HEK293T (cell line): Measurements from ENCODE around the gene TMEM94.

ENCODE experiments used
- ARNT ChIP-seq: fragments of 450-650 bp; IDR thresholded peaks from 2 replicates; pipeline ENCODE4 v1.6.1; 2017; ENCODE audit warnings: mild to moderate bottlenecking
- BHLHE40 ChIP-seq: fragments of 450-650 bp; IDR thresholded peaks from 2 replicates; pipeline ENCODE4 v1.6.1; 2016; ENCODE audit warnings: mild to moderate bottlenecking, moderate library complexity, borderline replicate concordance
- CTBP1 ChIP-seq: fragments of 450-650 bp; IDR thresholded peaks from 2 replicates; pipeline ENCODE4 v1.6.1; 2016; ENCODE audit warnings: borderline replicate concordance
- ELF4 ChIP-seq: fragments of 450-650 bp; IDR thresholded peaks from 2 replicates; pipeline ENCODE4 v1.6.1; 2017; ENCODE audit warnings: antibody characterized with exemption
- FOXA1 ChIP-seq: fragments of 450-650 bp; IDR thresholded peaks from 2 replicates; pipeline ENCODE4 v1.6.1; 2016; ENCODE audit warnings: mild to moderate bottlenecking
- FOXK2 ChIP-seq: fragments of 450-650 bp; IDR thresholded peaks from 2 replicates; pipeline ENCODE4 v1.6.1; 2016; ENCODE audit warnings: mild to moderate bottlenecking
- FOXM1 ChIP-seq: fragments of 450-650 bp; IDR thresholded peaks from 2 replicates; pipeline ENCODE4 v1.6.1; 2017; ENCODE audit warnings: mild to moderate bottlenecking, borderline replicate concordance
- L3MBTL2 ChIP-seq: fragments of 450-650 bp; conservative IDR thresholded peaks from 2 replicates; pipeline ENCODE4 v1.6.1; 2016; ENCODE audit warnings: mild to moderate bottlenecking
- LEF1 ChIP-seq: fragments of 450-650 bp; IDR thresholded peaks from 2 replicates; pipeline ENCODE4 v1.6.1; 2017; ENCODE audit warnings: mild to moderate bottlenecking, borderline replicate concordance
- PKNOX1 ChIP-seq: fragments of 450-650 bp; IDR thresholded peaks from 2 replicates; pipeline ENCODE4 v1.6.1; 2016
- SP1 ChIP-seq: fragments of 450-650 bp; IDR thresholded peaks from 2 replicates; pipeline ENCODE4 v1.6.1; 2017
- TARDBP ChIP-seq: fragments of 450-650 bp; IDR thresholded peaks from 2 replicates; pipeline ENCODE4 v1.6.1; 2016

GRCh38 chr17:75526555-75527270 is 70.3 kb downstream of the TMEM94 start:
- TF ChIP-seq TARDBP (no peak), L3MBTL2 (no peak), FOXM1 (no peak), SP1 (no peak), ELF4 (no peak), FOXA1 (no peak), BHLHE40 (no peak), PKNOX1 (no peak), ARNT (no peak), CTBP1 (no peak), LEF1 (no peak), FOXK2 (no peak)
